ENCODE results near the gene PLCB4.
"Not testable (repeated sequence)": the region's sequence is repeated elsewhere in the genome, so short reads cannot be mapped to it uniquely, and the experiment has no call there.

The PLCB4 gene

DNA sequence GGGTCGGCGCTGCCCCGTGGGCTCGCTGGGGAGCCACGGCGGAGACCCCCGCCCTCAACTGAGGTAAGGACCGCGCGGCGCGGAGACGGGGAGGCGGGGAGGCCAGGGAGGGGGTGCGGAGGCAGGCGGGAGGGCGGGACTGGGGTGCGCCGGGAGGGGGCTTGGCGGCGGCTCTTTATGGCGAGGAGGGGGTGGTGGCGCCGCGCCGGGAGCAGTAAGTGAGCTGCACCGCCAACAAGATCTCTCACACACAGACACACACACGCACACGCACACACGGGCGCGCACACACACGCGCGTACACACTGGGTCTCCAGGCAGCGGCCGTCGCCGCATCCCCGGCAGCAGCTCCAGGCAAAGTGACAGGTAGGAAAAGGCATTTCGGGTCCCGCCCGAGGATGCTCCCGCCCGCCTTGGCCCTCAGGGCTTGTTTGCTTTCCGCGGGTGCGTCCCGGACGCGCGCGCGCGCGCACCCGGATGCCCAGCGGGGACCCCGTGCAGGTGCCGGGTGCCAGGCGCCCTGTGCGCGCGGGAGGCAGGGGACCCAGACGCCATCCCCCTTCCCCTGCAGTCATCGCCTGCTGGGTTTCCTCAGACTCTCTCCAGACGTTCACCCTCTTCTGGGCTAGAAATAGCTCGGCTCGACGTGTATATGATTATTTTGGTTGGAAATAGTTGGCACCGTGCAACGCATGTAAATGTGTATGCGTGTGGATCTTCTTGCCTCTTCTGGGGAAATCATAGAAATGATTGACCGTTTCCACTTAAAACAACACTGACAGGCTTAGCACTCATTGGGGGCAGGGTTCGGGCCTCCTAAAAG, at the start of gene PLCB4:
Gene PLCB4, plus strand, starts transcription at position 247 of the 823 bp plus-strand sequence. CDS start 238,728 bp downstream, outside the sequence.
- DNase-seq: no peak

- no peak for DNase-seq
Observed at GRCh38 chr20:9019833-9020232, 49.1 kb upstream of the PLCB4 start.

GRCh38 chr20:9021216-9021615, 47.7 kb upstream of the PLCB4 start:
- DNase-seq: no peak

DNA sequence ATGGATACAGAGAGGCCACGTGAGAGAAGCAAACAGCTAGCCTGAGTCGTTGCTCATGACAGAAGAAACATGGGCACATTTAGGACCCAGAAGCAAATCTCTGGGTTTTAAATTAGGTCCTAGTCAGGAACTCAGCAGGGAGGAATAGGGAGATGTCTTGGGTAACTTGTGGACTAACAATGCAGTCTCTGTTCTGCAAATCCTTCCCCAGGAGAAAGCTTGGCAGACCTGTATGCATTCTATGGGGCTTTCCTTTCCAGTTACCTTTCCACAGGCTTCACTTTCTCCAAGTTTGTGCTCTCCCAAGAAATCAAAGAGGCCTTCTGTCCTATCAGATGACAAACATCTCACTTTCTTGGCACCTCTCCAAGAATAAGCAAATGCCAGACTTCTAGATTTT, 47.2 kb upstream of the PLCB4 start:
- no peak for DNase-seq

GRCh38 chr20:9022376-9022775, 46.5 kb upstream of the PLCB4 start:
- DNase-seq: no peak

GRCh38 chr20:9024606-9025005, 44.3 kb upstream of the PLCB4 start:
- DNase-seq: no peak

- no peak for DNase-seq
Observed at GRCh38 chr20:9025011-9025410, 43.9 kb upstream of the PLCB4 start.

- DNase-seq: no peak
Observed at GRCh38 chr20:9025643-9026042, 43.2 kb upstream of the PLCB4 start.

DNA sequence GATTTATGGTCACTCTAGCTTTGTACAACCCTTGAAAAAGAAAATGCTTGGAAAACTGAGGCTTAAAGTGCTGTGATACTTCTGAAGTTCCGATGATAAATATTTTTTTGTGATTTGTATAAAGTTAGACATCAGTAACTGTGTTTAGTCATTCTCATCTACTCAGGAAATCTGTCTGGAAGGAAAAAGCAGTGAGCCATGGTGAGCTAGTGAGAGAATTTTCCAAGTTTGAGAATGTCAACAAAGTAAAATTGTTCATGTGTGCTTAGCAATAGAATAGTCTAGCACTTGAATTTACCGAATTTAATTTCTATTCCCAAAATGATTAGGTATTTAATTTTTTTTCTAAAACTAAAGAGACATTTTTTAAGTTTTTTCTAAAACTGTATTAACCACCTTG, 41.3 kb upstream of the PLCB4 start:
- DNase-seq: no peak

DNA sequence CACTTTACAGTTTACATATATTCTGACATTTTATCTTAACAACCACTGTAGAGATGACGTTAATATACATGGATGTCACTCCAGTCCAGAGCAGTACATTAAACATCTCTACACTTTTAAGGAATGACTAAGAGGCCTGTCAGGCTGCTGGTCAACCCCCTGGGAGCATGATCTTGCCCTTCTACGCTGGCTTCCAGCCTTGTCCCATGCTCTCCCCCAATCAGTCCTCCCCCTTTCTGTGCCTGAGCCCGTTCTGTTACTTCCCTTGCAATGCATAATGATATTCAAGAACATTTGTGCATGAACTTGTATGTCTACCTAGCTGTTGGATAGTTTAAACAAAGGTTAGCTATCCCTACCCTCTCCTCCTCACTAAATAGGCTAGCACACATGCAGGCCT, 40.5 kb upstream of the PLCB4 start:
- no peak for DNase-seq

DNA sequence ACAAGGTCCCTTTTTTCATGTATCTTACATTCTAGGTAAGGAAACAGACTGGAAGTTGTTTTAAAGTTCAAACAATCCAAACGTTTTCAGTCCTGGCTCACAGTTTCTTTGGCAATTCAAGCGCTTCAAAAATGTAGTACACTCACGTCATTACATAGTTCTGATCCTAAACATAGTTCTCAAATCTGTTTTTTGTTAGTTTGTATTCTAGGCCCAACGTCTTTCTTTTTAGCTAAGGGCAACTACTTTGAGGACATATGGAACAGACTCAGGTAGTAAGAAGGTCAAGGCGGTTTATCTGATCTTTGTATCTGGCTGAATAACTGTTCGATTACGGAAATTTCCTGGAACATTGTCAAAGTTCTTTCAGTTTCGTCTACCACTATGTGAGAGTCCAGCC, 36.9 kb upstream of the PLCB4 start:
- no peak for DNase-seq

- no peak for DNase-seq
Observed at GRCh38 chr20:9032758-9033157, 36.1 kb upstream of the PLCB4 start.

- no peak for DNase-seq
Observed at GRCh38 chr20:9035126-9035525, 33.8 kb upstream of the PLCB4 start.

GRCh38 chr20:9036593-9036992, 32.3 kb upstream of the PLCB4 start:
- DNase-seq: no peak

GRCh38 chr20:9038791-9039535, 29.9 kb upstream of the PLCB4 start:
- no peak for DNase-seq

DNA sequence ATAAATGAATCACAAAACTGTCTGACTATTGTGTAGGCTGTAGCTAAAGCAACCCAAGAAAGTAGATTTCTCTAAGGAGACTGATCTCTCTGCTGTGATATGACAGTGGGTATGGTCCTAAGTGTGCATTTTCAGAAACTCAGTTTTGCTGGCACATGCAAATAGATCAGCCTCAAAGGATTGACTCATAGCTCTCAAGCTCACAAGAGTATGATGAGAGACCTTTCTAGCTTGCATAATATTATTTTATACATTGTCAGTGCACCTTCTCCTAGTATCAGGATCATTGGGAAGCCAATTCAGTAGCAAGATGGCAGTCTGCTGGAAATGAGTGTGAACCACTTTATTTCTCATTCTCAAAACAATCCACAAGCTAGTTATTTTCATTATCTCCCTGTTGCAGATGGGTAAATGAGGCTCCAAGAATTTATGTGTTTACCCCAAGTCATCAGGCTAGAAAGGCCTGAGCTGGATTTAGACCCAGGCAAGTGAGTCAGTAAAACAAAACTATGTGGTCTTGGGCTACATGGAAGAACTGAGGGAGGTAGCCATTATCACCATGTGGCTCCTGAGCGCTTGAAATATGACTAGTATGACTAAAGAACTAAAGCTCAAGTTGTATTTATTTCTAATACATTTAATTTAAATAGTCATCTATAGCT, 27.9 kb upstream of the PLCB4 start:
- DNase-seq: no peak

DNA sequence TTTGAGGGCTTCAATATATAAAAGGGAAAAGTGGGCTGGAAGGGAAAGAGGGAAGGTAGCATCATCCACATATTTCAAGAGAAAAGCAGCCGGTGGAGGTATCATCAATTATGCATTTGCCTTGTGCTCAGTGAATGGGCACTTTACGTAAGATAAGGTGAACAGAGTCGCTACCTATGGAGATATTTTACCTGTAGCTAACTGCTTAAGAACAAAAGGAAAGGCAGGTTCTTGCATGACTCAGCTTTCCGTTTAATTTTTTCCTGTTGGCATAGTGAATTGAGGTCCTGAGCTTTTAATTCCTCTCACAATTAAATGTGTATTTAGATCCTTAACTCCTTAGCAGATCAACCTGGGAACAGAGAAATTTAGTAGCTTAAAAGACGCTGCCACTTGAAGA, 25.5 kb upstream of the PLCB4 start:
- DNase-seq: no peak

DNA sequence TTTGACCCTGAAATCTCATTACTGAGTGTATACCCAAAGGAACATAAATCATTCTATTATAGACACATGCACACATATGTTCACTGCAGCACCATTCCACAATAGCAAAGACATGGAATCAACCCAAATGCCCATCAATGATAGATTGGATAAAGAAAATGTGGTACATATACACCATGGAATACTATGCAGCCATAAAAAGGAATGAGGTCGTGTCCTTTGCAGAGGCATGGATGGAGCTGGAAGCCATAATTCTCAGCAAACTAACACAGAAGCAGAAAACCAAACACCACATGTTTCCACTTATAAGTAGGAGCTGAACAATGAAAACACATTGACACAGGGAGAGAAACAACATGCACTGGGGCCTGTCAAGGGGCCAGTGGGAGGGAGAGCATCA, 21.0 kb upstream of the PLCB4 start:
- DNase-seq: not testable (repeated sequence)

DNA sequence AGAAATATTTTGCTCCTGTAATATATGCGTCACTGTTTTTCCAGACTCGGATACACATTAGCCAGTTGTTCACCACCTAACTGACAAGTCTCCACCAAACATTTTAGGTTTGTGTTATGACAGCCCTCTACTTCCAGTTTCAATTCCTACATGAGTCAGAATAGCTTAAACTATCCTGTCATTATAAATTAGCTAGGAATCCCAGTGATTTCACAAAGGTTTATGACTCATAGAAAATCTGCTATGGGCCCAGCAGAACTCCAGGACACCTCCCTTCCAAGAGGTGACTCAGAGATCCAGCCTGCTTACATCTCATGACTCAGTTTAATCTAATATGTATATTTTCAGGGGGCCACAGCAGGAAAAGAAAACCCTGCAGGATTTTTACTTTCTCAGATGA, 17.4 kb upstream of the PLCB4 start:
- no peak for DNase-seq

- DNase-seq: no peak
Observed at GRCh38 chr20:9052136-9052535, 16.8 kb upstream of the PLCB4 start.

DNA sequence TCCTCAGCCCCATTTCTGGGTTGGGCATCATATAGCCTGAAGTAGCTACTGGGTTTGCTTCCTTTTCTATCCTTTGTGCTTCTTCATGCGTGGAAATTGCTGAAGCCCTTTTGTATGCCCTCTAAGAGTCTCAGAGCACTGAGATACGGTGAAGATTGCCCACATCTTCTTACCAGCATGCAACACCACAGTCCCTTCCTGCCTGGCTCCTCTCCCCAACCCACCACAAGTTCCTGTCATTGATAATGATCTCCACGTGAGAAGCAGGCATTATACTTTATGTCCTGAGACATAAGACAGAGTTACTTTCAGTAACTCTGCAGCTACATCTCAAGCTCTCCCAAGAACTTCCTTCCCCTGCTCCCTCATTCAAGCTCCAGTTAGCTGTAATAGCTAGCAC, 15.8 kb upstream of the PLCB4 start:
- DNase-seq: no peak

GRCh38 chr20:9054176-9054575, 14.7 kb upstream of the PLCB4 start:
- DNase-seq: no peak

GRCh38 chr20:9059931-9060330, 9.0 kb upstream of the PLCB4 start:
- DNase-seq: no peak

DNA sequence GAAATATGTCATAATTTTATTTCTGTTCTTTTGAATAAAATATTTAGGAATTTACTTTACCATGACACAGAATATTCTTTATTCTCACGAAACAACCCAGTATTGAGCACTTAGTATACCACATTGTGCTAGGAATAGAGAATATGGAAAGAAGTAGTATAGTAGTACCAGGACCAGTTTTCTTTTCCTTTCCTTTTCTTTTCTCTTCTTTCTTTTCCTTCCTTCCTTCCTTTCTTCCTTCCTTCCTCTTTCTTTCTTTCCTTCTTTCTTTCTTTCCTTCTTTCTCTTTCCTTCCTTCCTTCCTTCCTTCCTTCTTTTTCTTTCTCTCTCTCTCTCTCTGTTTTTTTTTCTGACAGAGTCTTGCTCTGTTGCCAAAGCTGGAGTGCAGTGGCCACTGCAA, 7.5 kb upstream of the PLCB4 start:
- DNase-seq: no peak

Data from activated CD4-positive, CD25-positive, alpha-beta regulatory T cell treated with anti-CD3 and anti-CD28 coated beads, Interleukin-2, amount 50 U/mL, for 72 hours (primary cell).